Ovary (tissue), 3 donors: ENCODE data around the gene TRDMT1.

Source experiments
- POLR2A ChIP-seq: fragments of 450-650 bp; IDR thresholded peaks from one replicate; pipeline ENCODE4 v1.6.1; 2017; ENCODE audit warnings: antibody characterized with exemption, mild to moderate bottlenecking, moderate library complexity
- TF ChIP-seq, protein P1 (sequence below), 3 donors: fragments of 450-650 bp in 2 of 3; fragments of 200-600 bp in 1 of 3; IDR thresholded peaks; one replicate each; pipeline versions ENCODE4 v1.5.1 to v1.8.0; 2016 to 2022; ENCODE audit warnings: antibody characterized with exemption in 3 of 3, mild to moderate bottlenecking in 1 of 3
- donor health status: DM: no; HTN: no; CAD: no.

DNA sequence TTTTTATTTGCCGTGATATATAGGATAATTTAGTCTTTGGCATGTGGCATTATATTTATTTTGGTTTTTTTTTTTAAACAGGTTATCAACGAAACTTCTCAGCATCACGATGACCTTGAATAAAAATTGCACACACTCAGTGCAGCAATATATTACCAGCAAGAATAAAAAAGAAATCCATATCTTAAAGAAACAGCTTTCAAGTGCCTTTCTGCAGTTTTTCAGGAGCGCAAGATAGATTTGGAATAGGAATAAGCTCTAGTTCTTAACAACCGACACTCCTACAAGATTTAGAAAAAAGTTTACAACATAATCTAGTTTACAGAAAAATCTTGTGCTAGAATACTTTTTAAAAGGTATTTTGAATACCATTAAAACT is 35.7 kb upstream of the TRDMT1 start:
- TF ChIP-seq, protein P1, sequence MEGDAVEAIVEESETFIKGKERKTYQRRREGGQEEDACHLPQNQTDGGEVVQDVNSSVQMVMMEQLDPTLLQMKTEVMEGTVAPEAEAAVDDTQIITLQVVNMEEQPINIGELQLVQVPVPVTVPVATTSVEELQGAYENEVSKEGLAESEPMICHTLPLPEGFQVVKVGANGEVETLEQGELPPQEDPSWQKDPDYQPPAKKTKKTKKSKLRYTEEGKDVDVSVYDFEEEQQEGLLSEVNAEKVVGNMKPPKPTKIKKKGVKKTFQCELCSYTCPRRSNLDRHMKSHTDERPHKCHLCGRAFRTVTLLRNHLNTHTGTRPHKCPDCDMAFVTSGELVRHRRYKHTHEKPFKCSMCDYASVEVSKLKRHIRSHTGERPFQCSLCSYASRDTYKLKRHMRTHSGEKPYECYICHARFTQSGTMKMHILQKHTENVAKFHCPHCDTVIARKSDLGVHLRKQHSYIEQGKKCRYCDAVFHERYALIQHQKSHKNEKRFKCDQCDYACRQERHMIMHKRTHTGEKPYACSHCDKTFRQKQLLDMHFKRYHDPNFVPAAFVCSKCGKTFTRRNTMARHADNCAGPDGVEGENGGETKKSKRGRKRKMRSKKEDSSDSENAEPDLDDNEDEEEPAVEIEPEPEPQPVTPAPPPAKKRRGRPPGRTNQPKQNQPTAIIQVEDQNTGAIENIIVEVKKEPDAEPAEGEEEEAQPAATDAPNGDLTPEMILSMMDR (IDR thresholded peaks at IDR 0.05) = no peak
- TF ChIP-seq POLR2A = no peak
